Lung (tissue), 12 donors: ENCODE measurements around the gene FMO1. TPM values are rescaled to one million over a fixed set of nuclear protein-coding genes. Genes with fewer than 3 reads are reported as not detected.

Experiments used
- ATAC-seq: fragments of 200-7000 bp; cut with Tn5 transposase; one replicate; pipeline ENCODE4 v1.9.1; 2020; ENCODE audit warnings: moderate number of reproducible peaks; ENCODE audit not compliant: insufficient read depth, low FRiP score
- DNase-seq, 3 donors: peaks; one replicate each; pipeline ENCODE4 v3.0.0-alpha.2; 2013 to 2017
- H3K27ac ChIP-seq, 2 donors: one replicate each; pipeline ENCODE4 v1.5.1; 2013; ENCODE audit warnings: mild to moderate bottlenecking in 2 of 2, moderate library complexity in 2 of 2, control low read depth in 1 of 2, inconsistent platforms in 1 of 2, low read depth in 1 of 2, low read length in 1 of 2
- H3K27me3 ChIP-seq, 3 donors: one replicate each; pipeline ENCODE4 v1.5.1; 2013; ENCODE audit warnings: low read length in 2 of 3; ENCODE audit not compliant: control insufficient read depth in 3 of 3, insufficient read depth in 3 of 3
- H3K36me3 ChIP-seq, 4 donors: one replicate each; pipeline ENCODE4 v1.5.1; 2013; ENCODE audit warnings: low read length in 4 of 4, mild to moderate bottlenecking in 1 of 4, moderate library complexity in 1 of 4; ENCODE audit not compliant: control insufficient read depth in 4 of 4, insufficient read depth in 4 of 4
- H3K4me1 ChIP-seq, 5 donors: one replicate each; pipeline ENCODE4 v1.5.1; 2013; ENCODE audit warnings: low read length in 5 of 5, mild to moderate bottlenecking in 2 of 5, moderate library complexity in 1 of 5; ENCODE audit not compliant: control insufficient read depth in 5 of 5, insufficient read depth in 5 of 5
- H3K4me3 ChIP-seq: one replicate; pipeline ENCODE4 v1.5.1; 2013; ENCODE audit warnings: mild to moderate bottlenecking, control low read depth, moderate library complexity
- H3K9ac ChIP-seq, 2 donors: one replicate each; pipeline ENCODE4 v1.5.1; 2013; ENCODE audit warnings: low read length in 2 of 2, control low read depth in 1 of 2; ENCODE audit not compliant: insufficient read depth in 1 of 2
- H3K9me3 ChIP-seq, 4 donors: one replicate each; pipeline ENCODE4 v1.5.1; 2013; ENCODE audit warnings: low read length in 3 of 4, mild to moderate bottlenecking in 1 of 4, moderate library complexity in 1 of 4; ENCODE audit not compliant: control insufficient read depth in 4 of 4, insufficient read depth in 3 of 4
- CTCF ChIP-seq: IDR thresholded peaks from 2 replicates; pipeline ENCODE4 v1.5.1; 2012; ENCODE audit warnings: mild to moderate bottlenecking; ENCODE audit errors: control extremely low read depth, extremely low read depth
- WGBS, 2 donors: extraction: QIAGEN DNeasy Blood & Tissue Kit; methylation state at CpG; one replicate each; pipeline ENCODE4 v1.1.7; 2013; 5-methylcytosine and 5-hydroxymethylcytosine counted together
- polyA plus RNA-seq, 2 donors: library from polyadenylated mRNA; stranded (reverse); fragments of 200-250 nt; gene quantifications; one replicate each; pipeline ENCODE4 v1.2.1, GENCODE V29; 2013
- total RNA-seq, 2 donors: library from RNA; depleted of rRNA in 1 of 2; stranded (reverse); fragments of >200 nt in 1 of 2; gene quantifications; one replicate each; pipeline ENCODE4 v1.2.1, GENCODE V29; 2014 to 2021
- donor health status: control.
- donor health status: control.
- donor health status: Bipolar disorder and iron deficiency.
- donor health status: healthy.
- donor health status: DM: yes; HTN: yes; CAD: no.

FMO1 gene
- total and polyA plus RNA-seq, 4 donors: 0.47 to 8.7 (median 2.1) TPM

GRCh38 chr1:171299342-171299741 lies 51.0 kb downstream of the FMO1 start:
- no peak overlapping the region for H3K4me3 ChIP-seq
- WGBS, 2 donors: 70 to 74% methylated on average over 2 of the region's 2 CpGs
- ATAC-seq: no peak
- no peak for TF ChIP-seq CTCF
- no peaks in the 10 kb centered on the region for H3K36me3 ChIP-seq
- no peak overlapping the region for H3K27ac ChIP-seq
- no peaks in the 10 kb centered on the region for H3K27me3 ChIP-seq
- no peaks in the 10 kb centered on the region for H3K4me1 ChIP-seq
- peaks cover 0 to 10% (median 5%) of the 10 kb centered on the region in 4 donors for H3K9me3 ChIP-seq
- no peak for DNase-seq
- H3K9ac ChIP-seq: no peak overlapping the region

- H3K36me3 ChIP-seq: no peaks in the 10 kb centered on the region
- no peak for DNase-seq
- H3K9me3 ChIP-seq: peaks cover 0 to 10% (median 5%) of the 10 kb centered on the region in 4 donors
- no peak overlapping the region for H3K4me3 ChIP-seq
- H3K27me3 ChIP-seq: no peaks in the 10 kb centered on the region
- no peak overlapping the region for H3K9ac ChIP-seq
- ATAC-seq: no peak
- no peaks in the 10 kb centered on the region for H3K4me1 ChIP-seq
- TF ChIP-seq CTCF: no peak
- H3K27ac ChIP-seq: no peak overlapping the region
- 89 to 93% methylated on average over 1 of the region's 1 CpG for WGBS, 2 donors
Observed at GRCh38 chr1:171300401-171300800, 52.1 kb downstream of the FMO1 start.

GRCh38 chr1:171310661-171311087 lies 62.4 kb downstream of the FMO1 start:
- Histone ChIP-seq H3K36me3 (no peaks in the 10 kb centered on the region), H3K4me1 (peaks cover 0 to 7% (median 0%) of the 10 kb centered on the region in 5 donors), H3K9ac (no peak overlapping the region), H3K27ac (no peak overlapping the region), H3K9me3 (no peaks in the 10 kb centered on the region), H3K4me3 (no peak overlapping the region), H3K27me3 (no peaks in the 10 kb centered on the region)
- TF ChIP-seq CTCF: no peak
- DNase-seq: no peak
- ATAC-seq: no peak
- 61 to 65% methylated on average over 3 of the region's 3 CpGs for WGBS, 2 donors

GRCh38 chr1:171311771-171312558 lies 63.7 kb downstream of the FMO1 start:
- no peaks in the 10 kb centered on the region for H3K27me3 ChIP-seq
- no peak overlapping the region for H3K9ac ChIP-seq
- TF ChIP-seq CTCF: no peak
- no peaks in the 10 kb centered on the region for H3K9me3 ChIP-seq
- H3K4me3 ChIP-seq: no peak overlapping the region
- no peak overlapping the region for H3K27ac ChIP-seq
- ATAC-seq (no peak), DNase-seq (no peak)
- H3K36me3 ChIP-seq: no peaks in the 10 kb centered on the region
- WGBS, 2 donors: 80 to 85% methylated on average over 8 of the region's 8 CpGs
- H3K4me1 ChIP-seq: peaks cover 0 to 7% (median 0%) of the 10 kb centered on the region in 5 donors
